ENCODE data around the gene TTF2. TPM values are rescaled to one million over a fixed set of nuclear protein-coding genes. Genes with fewer than 3 reads are reported as not detected.

The TTF2 gene
- total and polyA plus RNA-seq, 2 experiments from 2014 or later: 84.7 to 85.4 TPM

DNA sequence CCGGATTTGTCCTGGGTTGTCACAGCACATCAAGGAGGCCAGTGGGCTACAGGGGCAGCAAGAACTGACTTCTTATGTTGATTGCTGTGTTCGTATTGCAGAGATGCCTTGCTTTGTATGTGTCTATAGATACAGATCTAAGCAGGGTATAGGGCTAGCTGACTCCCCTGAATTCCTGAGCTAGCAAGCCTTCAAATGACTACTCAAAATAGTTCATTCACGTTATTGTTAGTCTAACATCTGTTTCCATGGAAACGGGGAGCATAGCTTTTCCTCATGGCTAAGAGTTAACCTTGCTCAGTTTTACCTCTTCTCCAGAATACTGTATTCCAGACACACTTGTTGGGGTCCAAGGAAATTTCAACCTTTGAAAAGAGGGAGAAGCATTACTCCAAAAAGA, 37.3 kb downstream of the TTF2 start:
- no peaks in the 10 kb centered on the region for H3K9me3 Mint-ChIP-seq
- Histone ChIP-seq H3K36me3 (ENCODE audit: insufficient read depth) (peaks cover 85% of the 10 kb centered on the region), H3F3A (replicated peaks; ENCODE audit: low read depth) (0 out of 2 replicates have a peak, but pooled peaks cover 3% of the 10 kb centered on the region), H3K4me3 (no peak overlapping the region), H3K79me2 (replicated peaks; ENCODE audit: insufficient read depth) (no peaks in the 10 kb centered on the region), H3K4me2 (no peak overlapping the region), H3K9me2 (ENCODE audit: insufficient read depth) (no peaks in the 10 kb centered on the region), H3K4me1 (ENCODE audit: insufficient read depth) (peaks cover 7% of the 10 kb centered on the region; the same call in 1 of the 2 replicates), H3K27me3 (ENCODE audit: insufficient read depth) (no peaks in the 10 kb centered on the region), H3K27ac (ENCODE audit: low read depth) (no peak overlapping the region), H4K20me1 (replicated peaks; ENCODE audit: insufficient read depth) (peaks cover 10% of the 10 kb centered on the region; the same call in 1 of the 2 replicates), H2AFZ (no peak overlapping the region)
- H3K4me3 Mint-ChIP-seq: no peak overlapping the region
- peaks cover 90% of the 10 kb centered on the region for H3K36me3 Mint-ChIP-seq (ENCODE audit: low read depth)
- TF ChIP-seq CREB1 (CRISPR knock-in tag; IDR thresholded peaks at IDR 0.05; ENCODE audit: low read depth): no peak
- TF ChIP-seq, protein P1, sequence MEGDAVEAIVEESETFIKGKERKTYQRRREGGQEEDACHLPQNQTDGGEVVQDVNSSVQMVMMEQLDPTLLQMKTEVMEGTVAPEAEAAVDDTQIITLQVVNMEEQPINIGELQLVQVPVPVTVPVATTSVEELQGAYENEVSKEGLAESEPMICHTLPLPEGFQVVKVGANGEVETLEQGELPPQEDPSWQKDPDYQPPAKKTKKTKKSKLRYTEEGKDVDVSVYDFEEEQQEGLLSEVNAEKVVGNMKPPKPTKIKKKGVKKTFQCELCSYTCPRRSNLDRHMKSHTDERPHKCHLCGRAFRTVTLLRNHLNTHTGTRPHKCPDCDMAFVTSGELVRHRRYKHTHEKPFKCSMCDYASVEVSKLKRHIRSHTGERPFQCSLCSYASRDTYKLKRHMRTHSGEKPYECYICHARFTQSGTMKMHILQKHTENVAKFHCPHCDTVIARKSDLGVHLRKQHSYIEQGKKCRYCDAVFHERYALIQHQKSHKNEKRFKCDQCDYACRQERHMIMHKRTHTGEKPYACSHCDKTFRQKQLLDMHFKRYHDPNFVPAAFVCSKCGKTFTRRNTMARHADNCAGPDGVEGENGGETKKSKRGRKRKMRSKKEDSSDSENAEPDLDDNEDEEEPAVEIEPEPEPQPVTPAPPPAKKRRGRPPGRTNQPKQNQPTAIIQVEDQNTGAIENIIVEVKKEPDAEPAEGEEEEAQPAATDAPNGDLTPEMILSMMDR (conservative IDR thresholded peaks at IDR 0.05; ENCODE audit: low read depth in 2 of 2): no peak
- no peak for TF ChIP-seq STAT1 (IDR thresholded peaks at IDR 0.05; ENCODE audit: unreplicated experiment)
- TF ChIP-seq, protein P2, sequence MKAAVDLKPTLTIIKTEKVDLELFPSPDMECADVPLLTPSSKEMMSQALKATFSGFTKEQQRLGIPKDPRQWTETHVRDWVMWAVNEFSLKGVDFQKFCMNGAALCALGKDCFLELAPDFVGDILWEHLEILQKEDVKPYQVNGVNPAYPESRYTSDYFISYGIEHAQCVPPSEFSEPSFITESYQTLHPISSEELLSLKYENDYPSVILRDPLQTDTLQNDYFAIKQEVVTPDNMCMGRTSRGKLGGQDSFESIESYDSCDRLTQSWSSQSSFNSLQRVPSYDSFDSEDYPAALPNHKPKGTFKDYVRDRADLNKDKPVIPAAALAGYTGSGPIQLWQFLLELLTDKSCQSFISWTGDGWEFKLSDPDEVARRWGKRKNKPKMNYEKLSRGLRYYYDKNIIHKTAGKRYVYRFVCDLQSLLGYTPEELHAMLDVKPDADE (IDR thresholded peaks at IDR 0.05): no peak
- TF ChIP-seq NANOG (IDR thresholded peaks at IDR 0.05; ENCODE audit: borderline replicate concordance): no peak
- TF ChIP-seq, protein P3, sequence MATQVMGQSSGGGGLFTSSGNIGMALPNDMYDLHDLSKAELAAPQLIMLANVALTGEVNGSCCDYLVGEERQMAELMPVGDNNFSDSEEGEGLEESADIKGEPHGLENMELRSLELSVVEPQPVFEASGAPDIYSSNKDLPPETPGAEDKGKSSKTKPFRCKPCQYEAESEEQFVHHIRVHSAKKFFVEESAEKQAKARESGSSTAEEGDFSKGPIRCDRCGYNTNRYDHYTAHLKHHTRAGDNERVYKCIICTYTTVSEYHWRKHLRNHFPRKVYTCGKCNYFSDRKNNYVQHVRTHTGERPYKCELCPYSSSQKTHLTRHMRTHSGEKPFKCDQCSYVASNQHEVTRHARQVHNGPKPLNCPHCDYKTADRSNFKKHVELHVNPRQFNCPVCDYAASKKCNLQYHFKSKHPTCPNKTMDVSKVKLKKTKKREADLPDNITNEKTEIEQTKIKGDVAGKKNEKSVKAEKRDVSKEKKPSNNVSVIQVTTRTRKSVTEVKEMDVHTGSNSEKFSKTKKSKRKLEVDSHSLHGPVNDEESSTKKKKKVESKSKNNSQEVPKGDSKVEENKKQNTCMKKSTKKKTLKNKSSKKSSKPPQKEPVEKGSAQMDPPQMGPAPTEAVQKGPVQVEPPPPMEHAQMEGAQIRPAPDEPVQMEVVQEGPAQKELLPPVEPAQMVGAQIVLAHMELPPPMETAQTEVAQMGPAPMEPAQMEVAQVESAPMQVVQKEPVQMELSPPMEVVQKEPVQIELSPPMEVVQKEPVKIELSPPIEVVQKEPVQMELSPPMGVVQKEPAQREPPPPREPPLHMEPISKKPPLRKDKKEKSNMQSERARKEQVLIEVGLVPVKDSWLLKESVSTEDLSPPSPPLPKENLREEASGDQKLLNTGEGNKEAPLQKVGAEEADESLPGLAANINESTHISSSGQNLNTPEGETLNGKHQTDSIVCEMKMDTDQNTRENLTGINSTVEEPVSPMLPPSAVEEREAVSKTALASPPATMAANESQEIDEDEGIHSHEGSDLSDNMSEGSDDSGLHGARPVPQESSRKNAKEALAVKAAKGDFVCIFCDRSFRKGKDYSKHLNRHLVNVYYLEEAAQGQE (IDR thresholded peaks at IDR 0.05; ENCODE audit: unreplicated experiment): no peak
- TF ChIP-seq EZH2 (IDR thresholded peaks at IDR 0.05; ENCODE audit: low read depth, unreplicated experiment): no peak
- TF ChIP-seq POLR2AphosphoS5 (IDR thresholded peaks at IDR 0.05; ENCODE audit: low read depth): no peak
- no peak for TF ChIP-seq ZNF114 (CRISPR knock-in tag; IDR thresholded peaks at IDR 0.05)
- ATAC-seq (no peak), DNase-seq (ENCODE audit: low spot score) (no peak)
- H3K4me1 Mint-ChIP-seq: peaks cover 17% of the 10 kb centered on the region
- H3K27me3 Mint-ChIP-seq (ENCODE audit: insufficient read depth, low read depth, poor library complexity): no peaks in the 10 kb centered on the region
- no peak overlapping the region for H3K27ac Mint-ChIP-seq
